ENCODE measurements around the gene COL27A1. TPM values are rescaled to one million over a fixed set of nuclear protein-coding genes. Genes with fewer than 3 reads are reported as not detected.

The COL27A1 gene
- total RNA-seq, 1 experiment from 2014 or later, result 12.0 TPM

- Histone ChIP-seq H4K20me1 (ENCODE audit: insufficient read depth) (no peaks in the 10 kb centered on the region), H3K9me2 (ENCODE audit: insufficient read depth) (no peaks in the 10 kb centered on the region), H3K79me2 (ENCODE audit: insufficient read depth, low read length) (no peaks in the 10 kb centered on the region), H3K9me3 (ENCODE audit: control insufficient read depth in 1 of 2, insufficient read depth in 1 of 2, low read depth in 1 of 2, low read length in 2 of 2) (no peaks in the 10 kb centered on the region), H3K27ac (ENCODE audit: low read depth, low read length) (no peak overlapping the region), H3K27me3 (ENCODE audit: insufficient read depth, low read length) (no peaks in the 10 kb centered on the region), H3K4me1 (ENCODE audit: control insufficient read depth in 1 of 2, insufficient read depth in 2 of 2, low read length in 2 of 2) (no peaks in the 10 kb centered on the region), H3K4me3 (replicated peaks in 1 of 2; ENCODE audit: low read depth in 1 of 2, low read length in 2 of 2) (no peak overlapping the region), H3K9ac (ENCODE audit: low read length) (no peak overlapping the region), H3K4me2 (ENCODE audit: low read length) (no peak overlapping the region), H2AFZ (ENCODE audit: low read depth, low read length, poor library complexity, severe bottlenecking) (no peak overlapping the region), H3K36me3 (ENCODE audit: control insufficient read depth in 1 of 2, insufficient read depth in 2 of 2, low read length in 2 of 2) (no peaks in the 10 kb centered on the region)
- CTCF ChIA-PET, result interaction anchor here (1.2 kb wide), 1 partner anchor 206 kb away, joined by 3 read pairs; no protein-coding TSS in a partner anchor
- ATAC-seq (no peak), DNase-seq (ENCODE audit: low read depth, low spot score) (no peak)
- RAD21 ChIA-PET (ENCODE audit: low non-redundant PET in 1 of 2, low total read pairs in 2 of 2, uncharacterized antibody in 2 of 2, unreplicated experiment in 2 of 2), result no interaction called here
- intact Hi-C loops (cut with micrococcal nuclease), result no loop called here
- POLR2A ChIA-PET, result no interaction called here
- TF ChIP-seq RAD21 (IDR thresholded peaks at IDR 0.05; ENCODE audit: low read depth) (no peak), EZH2phosphoT487 (IDR thresholded peaks at IDR 0.05; ENCODE audit: borderline replicate concordance) (no peak), FOSL1 (IDR thresholded peaks at IDR 0.05; ENCODE audit: low read depth) (no peak), CBX3 (IDR thresholded peaks at IDR 0.05; ENCODE audit: low read depth) (no peak), SIN3A (IDR thresholded peaks at IDR 0.05; ENCODE audit: low read depth) (no peak), ZFX (IDR thresholded peaks at IDR 0.05) (no peak), CTCF (IDR thresholded peaks at IDR 0.05 in 2 of 3, conservative IDR thresholded peaks at IDR 0.05 in 1 of 3; ENCODE audit: borderline replicate concordance in 1 of 3, insufficient read depth in 1 of 3, low read depth in 2 of 3, low read length in 2 of 3) (no peak), EZH2 (IDR thresholded peaks at IDR 0.05) (no peak), POLR2A (IDR thresholded peaks at IDR 0.05; ENCODE audit: borderline replicate concordance, extremely low read depth, insufficient read depth, insufficient read length) (no peak)
- TF ChIP-seq, protein P1, sequence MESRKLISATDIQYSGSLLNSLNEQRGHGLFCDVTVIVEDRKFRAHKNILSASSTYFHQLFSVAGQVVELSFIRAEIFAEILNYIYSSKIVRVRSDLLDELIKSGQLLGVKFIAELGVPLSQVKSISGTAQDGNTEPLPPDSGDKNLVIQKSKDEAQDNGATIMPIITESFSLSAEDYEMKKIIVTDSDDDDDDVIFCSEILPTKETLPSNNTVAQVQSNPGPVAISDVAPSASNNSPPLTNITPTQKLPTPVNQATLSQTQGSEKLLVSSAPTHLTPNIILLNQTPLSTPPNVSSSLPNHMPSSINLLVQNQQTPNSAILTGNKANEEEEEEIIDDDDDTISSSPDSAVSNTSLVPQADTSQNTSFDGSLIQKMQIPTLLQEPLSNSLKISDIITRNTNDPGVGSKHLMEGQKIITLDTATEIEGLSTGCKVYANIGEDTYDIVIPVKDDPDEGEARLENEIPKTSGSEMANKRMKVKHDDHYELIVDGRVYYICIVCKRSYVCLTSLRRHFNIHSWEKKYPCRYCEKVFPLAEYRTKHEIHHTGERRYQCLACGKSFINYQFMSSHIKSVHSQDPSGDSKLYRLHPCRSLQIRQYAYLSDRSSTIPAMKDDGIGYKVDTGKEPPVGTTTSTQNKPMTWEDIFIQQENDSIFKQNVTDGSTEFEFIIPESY (IDR thresholded peaks at IDR 0.05; ENCODE audit: extremely low read depth, insufficient replicate concordance, low read length), result no peak
- no TSS peak for BruUV-seq (replicated peaks)
These were observed 159.0 kb downstream of the COL27A1 start for GRCh38 chr9:114314256-114314867.

All from HCT116 (cell line).